Peyer's patch (tissue), 4 donors: Measurements from ENCODE around the gene RERG. TPM values are rescaled to one million over a fixed set of nuclear protein-coding genes. Genes with fewer than 3 reads are reported as not detected.
"Not testable (repeated sequence)": the region's sequence is repeated elsewhere in the genome, so short reads cannot be mapped to it uniquely, and the experiment has no call there.

Experiments used
- DNase-seq, 3 donors: peaks; one replicate each; pipeline ENCODE4 v3.0.0-alpha.2; 2017 to 2019
- H3K27ac ChIP-seq, 4 donors: fragments of 200-600 bp; sonication (generic); one replicate each; pipeline ENCODE4 v1.5.1; 2016 to 2019
- H3K27me3 ChIP-seq, 2 donors: fragments of 200-600 bp; sonication (generic); one replicate each; pipeline ENCODE4 v1.5.1; 2019
- H3K36me3 ChIP-seq, 3 donors: fragments of 200-600 bp; sonication (generic); one replicate each; pipeline ENCODE4 v1.5.1; 2016 to 2019
- H3K4me1 ChIP-seq, 4 donors: fragments of 200-600 bp; sonication (generic); one replicate each; pipeline ENCODE4 v1.5.1; 2016 to 2019
- H3K4me3 ChIP-seq, 4 donors: fragments of 200-600 bp; sonication (generic); 1 replicate in 3 of 4; 2 replicates in 1 of 4; pipeline ENCODE4 v1.5.1; 2016 to 2019; ENCODE audit warnings: mild to moderate bottlenecking in 1 of 4
- H3K9me3 ChIP-seq, 4 donors: fragments of 200-600 bp; sonication (generic); one replicate each; pipeline ENCODE4 v1.5.1; 2016 to 2019; ENCODE audit warnings: mild to moderate bottlenecking in 1 of 4
- POLR2A ChIP-seq, 2 donors: fragments of 450-650 bp; IDR thresholded peaks; one replicate each; pipeline ENCODE4 v1.5.1; 2017; ENCODE audit warnings: antibody characterized with exemption in 2 of 2, mild to moderate bottlenecking in 2 of 2, moderate library complexity in 2 of 2
- total RNA-seq, 4 donors: library from RNA; depleted of rRNA; stranded (reverse); fragments of >200 nt; gene quantifications; one replicate each; pipeline ENCODE4 v1.1.0, GENCODE V29; 2016
- TF ChIP-seq, protein P1 (sequence below), 6 experiments: fragments of 450-650 bp in 4 of 6; fragments of 200-600 bp in 2 of 6; sonication (generic) in 1 of 6; IDR thresholded peaks; one replicate each; pipeline ENCODE4 v1.5.1; 2017 to 2019; ENCODE audit warnings: antibody characterized with exemption in 6 of 6, mild to moderate bottlenecking in 3 of 6, moderate library complexity in 1 of 6

Gene RERG
- total RNA-seq, 4 donors from 2014 or later, result 2.3 to 31.4 (median 10.7) TPM

DNA sequence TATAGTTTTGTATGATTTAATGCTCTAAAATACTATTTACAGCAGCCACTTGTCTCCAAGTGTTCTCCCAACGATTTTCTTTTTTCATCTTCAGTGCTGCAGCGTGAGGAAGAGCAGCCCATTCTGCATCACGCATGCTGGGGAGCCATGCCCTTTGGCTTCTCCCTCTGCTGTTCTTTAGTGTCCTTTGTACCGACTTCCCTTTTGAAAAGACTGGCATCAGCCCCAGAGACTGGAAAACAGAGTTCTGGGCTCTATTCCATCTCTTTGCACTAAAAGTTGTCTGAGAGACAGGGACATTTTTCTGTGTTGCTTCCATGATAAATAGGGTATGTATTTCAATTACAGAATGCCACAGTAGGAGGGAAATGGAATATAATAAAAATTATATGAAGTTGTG is 105.1 kb downstream of the RERG start:
- H3K4me3 ChIP-seq, result no peak overlapping the region
- H3K27me3 ChIP-seq, result no peaks in the 10 kb centered on the region
- H3K27ac ChIP-seq, result no peak overlapping the region
- H3K36me3 ChIP-seq, result no peaks in the 10 kb centered on the region
- no peaks in the 10 kb centered on the region for H3K4me1 ChIP-seq
- TF ChIP-seq, protein P1, sequence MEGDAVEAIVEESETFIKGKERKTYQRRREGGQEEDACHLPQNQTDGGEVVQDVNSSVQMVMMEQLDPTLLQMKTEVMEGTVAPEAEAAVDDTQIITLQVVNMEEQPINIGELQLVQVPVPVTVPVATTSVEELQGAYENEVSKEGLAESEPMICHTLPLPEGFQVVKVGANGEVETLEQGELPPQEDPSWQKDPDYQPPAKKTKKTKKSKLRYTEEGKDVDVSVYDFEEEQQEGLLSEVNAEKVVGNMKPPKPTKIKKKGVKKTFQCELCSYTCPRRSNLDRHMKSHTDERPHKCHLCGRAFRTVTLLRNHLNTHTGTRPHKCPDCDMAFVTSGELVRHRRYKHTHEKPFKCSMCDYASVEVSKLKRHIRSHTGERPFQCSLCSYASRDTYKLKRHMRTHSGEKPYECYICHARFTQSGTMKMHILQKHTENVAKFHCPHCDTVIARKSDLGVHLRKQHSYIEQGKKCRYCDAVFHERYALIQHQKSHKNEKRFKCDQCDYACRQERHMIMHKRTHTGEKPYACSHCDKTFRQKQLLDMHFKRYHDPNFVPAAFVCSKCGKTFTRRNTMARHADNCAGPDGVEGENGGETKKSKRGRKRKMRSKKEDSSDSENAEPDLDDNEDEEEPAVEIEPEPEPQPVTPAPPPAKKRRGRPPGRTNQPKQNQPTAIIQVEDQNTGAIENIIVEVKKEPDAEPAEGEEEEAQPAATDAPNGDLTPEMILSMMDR (IDR thresholded peaks at IDR 0.05), result no peak
- no peak for TF ChIP-seq POLR2A (IDR thresholded peaks at IDR 0.05)
- no peaks in the 10 kb centered on the region for H3K9me3 ChIP-seq
- DNase-seq, result no peak

DNA sequence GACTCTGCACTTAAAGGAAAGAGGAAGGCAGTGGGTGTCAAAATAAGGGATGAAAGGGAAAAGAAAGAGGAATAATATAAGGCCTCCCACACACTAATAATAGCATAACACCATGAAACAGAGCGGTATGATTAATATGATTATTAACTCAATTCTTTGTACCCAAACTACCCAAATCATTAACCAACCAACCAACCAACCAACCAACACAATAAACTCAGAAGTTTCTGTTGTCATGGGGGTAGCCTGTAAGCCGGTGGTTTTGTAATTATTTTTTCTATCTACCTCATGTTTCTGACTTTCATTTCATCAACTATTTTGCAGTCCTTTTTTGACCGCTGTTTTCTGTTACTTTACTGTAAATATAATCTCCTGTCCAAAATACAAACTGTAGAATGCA is 105.8 kb downstream of the RERG start:
- no peak for DNase-seq
- Histone ChIP-seq H3K36me3 (no peaks in the 10 kb centered on the region), H3K27me3 (no peaks in the 10 kb centered on the region), H3K9me3 (no peaks in the 10 kb centered on the region), H3K4me3 (no peak overlapping the region), H3K27ac (no peak overlapping the region), H3K4me1 (no peaks in the 10 kb centered on the region)
- TF ChIP-seq, protein P1 (IDR thresholded peaks at IDR 0.05), result no peak
- TF ChIP-seq POLR2A (IDR thresholded peaks at IDR 0.05), result no peak

DNA sequence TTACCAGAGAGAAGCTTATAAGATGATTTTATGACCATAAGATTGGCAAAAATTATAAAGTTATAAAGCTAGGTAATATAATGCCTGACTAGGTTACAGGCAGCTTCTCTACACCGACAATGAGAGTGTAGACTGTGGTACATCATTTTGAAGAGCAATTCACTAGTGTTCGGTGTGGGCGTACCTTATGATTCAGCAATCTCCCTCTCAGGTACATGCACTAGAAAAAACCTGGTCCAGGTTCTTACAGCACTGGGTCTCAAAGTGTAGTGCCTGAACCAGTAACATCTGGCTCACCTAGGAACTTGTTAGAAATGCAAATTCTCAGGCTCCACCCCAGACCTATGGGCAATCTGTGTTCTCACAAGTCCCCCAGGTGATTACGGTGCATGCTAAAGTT is 106.7 kb downstream of the RERG start:
- no peak overlapping the region for H3K4me3 ChIP-seq
- H3K27ac ChIP-seq, result no peak overlapping the region
- no peak for TF ChIP-seq POLR2A (IDR thresholded peaks at IDR 0.05)
- TF ChIP-seq, protein P1 (IDR thresholded peaks at IDR 0.05), result no peak
- no peaks in the 10 kb centered on the region for H3K27me3 ChIP-seq
- no peaks in the 10 kb centered on the region for H3K4me1 ChIP-seq
- no peak for DNase-seq
- H3K9me3 ChIP-seq, result no peaks in the 10 kb centered on the region
- no peaks in the 10 kb centered on the region for H3K36me3 ChIP-seq

DNA sequence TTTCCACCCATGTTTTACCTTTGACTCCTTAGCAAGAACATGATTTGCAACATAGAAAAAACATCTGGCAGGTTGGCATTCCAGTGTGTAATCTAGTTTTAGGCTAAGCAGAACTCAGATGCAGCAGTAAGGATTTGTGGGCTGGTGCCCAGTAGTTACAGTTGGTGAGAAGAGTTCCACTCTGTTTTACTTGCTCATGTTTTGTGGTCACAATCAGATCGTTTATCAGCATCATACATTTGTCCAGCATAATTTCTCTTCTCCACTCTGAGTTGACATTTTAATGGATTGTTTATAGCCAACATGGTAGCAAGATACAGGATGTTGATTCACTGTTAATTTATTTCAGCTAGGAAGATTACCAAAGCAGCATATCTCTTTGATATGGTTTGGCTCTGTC is 128.4 kb downstream of the RERG start:
- no peaks in the 10 kb centered on the region for H3K36me3 ChIP-seq
- H3K9me3 ChIP-seq, result no peaks in the 10 kb centered on the region

DNA sequence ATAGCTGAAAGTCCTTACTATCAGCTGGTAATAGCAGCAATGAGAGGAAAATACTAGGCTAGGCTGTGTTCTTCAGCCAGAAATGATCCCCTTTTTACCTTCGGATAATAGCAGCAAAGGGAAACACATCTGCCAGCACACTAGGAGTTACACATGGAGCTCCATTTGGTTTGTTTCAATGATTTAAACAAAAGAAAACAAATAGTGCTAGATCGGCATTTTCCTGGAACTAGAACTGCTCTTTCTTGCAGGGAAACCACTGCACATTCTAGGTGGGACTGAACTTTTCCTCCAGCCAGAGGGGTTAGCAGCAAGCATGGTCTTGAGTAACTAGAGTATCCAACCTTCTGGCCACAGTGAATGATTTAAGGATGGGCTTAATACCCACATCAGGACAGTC is 130.8 kb downstream of the RERG start:
- Histone ChIP-seq H3K9me3 (no peaks in the 10 kb centered on the region), H3K27me3 (no peaks in the 10 kb centered on the region), H3K4me1 (no peaks in the 10 kb centered on the region), H3K4me3 (no peak overlapping the region), H3K27ac (no peak overlapping the region), H3K36me3 (no peaks in the 10 kb centered on the region)
- no peak for DNase-seq
- TF ChIP-seq POLR2A (IDR thresholded peaks at IDR 0.05), result no peak
- TF ChIP-seq, protein P1 (IDR thresholded peaks at IDR 0.05), result no peak

More for the DNA sequence above, 128.4 kb downstream of the RERG start:
- no peaks in the 10 kb centered on the region for H3K4me1 ChIP-seq
- H3K27me3 ChIP-seq, result no peaks in the 10 kb centered on the region
- no peak for DNase-seq
- H3K27ac ChIP-seq, result no peak overlapping the region
- no peak overlapping the region for H3K4me3 ChIP-seq
- TF ChIP-seq, protein P1 (IDR thresholded peaks at IDR 0.05), result no peak
- no peak for TF ChIP-seq POLR2A (IDR thresholded peaks at IDR 0.05)

DNA sequence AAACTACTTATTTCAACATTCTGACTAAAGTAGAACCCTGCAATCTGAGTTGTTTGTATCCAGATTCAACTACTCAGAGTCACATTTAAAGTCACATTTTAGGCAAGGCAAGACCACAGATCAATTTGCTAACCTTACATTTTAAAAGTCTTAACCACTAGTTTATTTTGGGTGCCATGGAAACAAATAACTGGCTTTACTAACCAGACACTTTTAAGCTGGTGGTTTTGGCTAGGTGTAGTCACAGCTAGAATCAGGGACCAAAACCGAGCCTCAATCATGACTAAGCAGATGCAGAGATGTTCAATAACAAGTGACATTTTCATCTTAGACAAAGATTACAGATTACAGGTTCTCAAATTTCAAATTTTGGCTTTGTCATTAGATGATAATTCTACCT is 133.1 kb downstream of the RERG start:
- Histone ChIP-seq H3K27me3 (no peaks in the 10 kb centered on the region), H3K4me1 (no peaks in the 10 kb centered on the region), H3K9me3 (no peaks in the 10 kb centered on the region), H3K27ac (no peak overlapping the region), H3K36me3 (no peaks in the 10 kb centered on the region), H3K4me3 (no peak overlapping the region)
- DNase-seq, result no peak
- TF ChIP-seq, protein P1 (IDR thresholded peaks at IDR 0.05), result no peak
- no peak for TF ChIP-seq POLR2A (IDR thresholded peaks at IDR 0.05)

DNA sequence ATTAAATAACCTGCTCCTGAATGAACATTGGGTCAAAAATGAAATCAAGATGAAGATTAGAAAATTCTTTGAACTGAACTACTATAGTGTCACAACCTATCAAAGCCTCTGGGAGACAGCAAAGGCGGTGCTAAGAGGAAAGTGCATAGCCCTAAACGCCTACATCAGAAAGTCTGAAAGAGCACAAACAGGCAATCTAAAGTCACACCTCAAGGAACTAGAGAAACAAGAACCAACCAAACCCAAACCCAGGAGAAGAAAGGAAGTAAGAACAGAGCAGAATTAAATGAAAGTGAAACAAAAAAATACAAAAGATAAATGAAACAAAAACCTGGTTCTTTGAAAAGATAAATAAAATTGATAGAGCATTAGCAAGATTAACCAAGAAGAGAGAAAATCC is 143.5 kb downstream of the RERG start:
- not testable (repeated sequence) for DNase-seq, H3K27ac ChIP-seq, H3K4me1 ChIP-seq, H3K27me3 ChIP-seq, H3K4me3 ChIP-seq, H3K9me3 ChIP-seq, H3K36me3 ChIP-seq
